ENCODE data around the gene GTF3C1.

Gene GTF3C1

GRCh38 chr16:27547134-27547533 is 2.6 kb downstream of the GTF3C1 start:
- peaks cover 9% of the 10 kb centered on the region for H3K36me3 ChIP-seq (replicated peaks; ENCODE audit: low read depth, low read length)
- H2AFZ ChIP-seq (ENCODE audit: low read depth, low read length), result no peak overlapping the region
- H3K27me3 ChIP-seq (ENCODE audit: low read depth, low read length), result no peaks in the 10 kb centered on the region
- H3K9ac ChIP-seq (ENCODE audit: low read length), result no peak overlapping the region
- H3K27ac ChIP-seq (ENCODE audit: low read length), result no peak overlapping the region
- H3K4me2 ChIP-seq (ENCODE audit: low read length), result no peak overlapping the region
- 0 out of 2 replicates have a peak, but pooled peaks cover 5% of the 10 kb centered on the region for H4K20me1 ChIP-seq (ENCODE audit: insufficient read depth, low read length)
- no peak for TF ChIP-seq CTCF (IDR thresholded peaks at IDR 0.05; ENCODE audit: low read depth, low read length)
- TF ChIP-seq EZH2phosphoT487 (IDR thresholded peaks at IDR 0.05; ENCODE audit: low read depth), result no peak
- no peak overlapping the region for H3K4me3 ChIP-seq (ENCODE audit: low read length)
- H3K4me1 ChIP-seq (ENCODE audit: low read length), result peaks cover 14% of the 10 kb centered on the region
- H3K9me3 ChIP-seq (ENCODE audit: insufficient read depth, low read length), result no peaks in the 10 kb centered on the region
- peaks cover 37% of the 10 kb centered on the region for H3K79me2 ChIP-seq (ENCODE audit: low read length)

GRCh38 chr16:27544671-27545070 is 5.0 kb downstream of the GTF3C1 start:
- no peak for TF ChIP-seq EZH2phosphoT487 (IDR thresholded peaks at IDR 0.05; ENCODE audit: low read depth)
- no peak for TF ChIP-seq CTCF (IDR thresholded peaks at IDR 0.05; ENCODE audit: low read depth, low read length)
- 0 out of 2 replicates have a peak, but pooled peaks cover 5% of the 10 kb centered on the region for H4K20me1 ChIP-seq (ENCODE audit: insufficient read depth, low read length)
- no peaks in the 10 kb centered on the region for H3K27me3 ChIP-seq (ENCODE audit: low read depth, low read length)
- H3K4me2 ChIP-seq (ENCODE audit: low read length), result no peak overlapping the region
- peaks cover 29% of the 10 kb centered on the region for H3K36me3 ChIP-seq (replicated peaks; ENCODE audit: low read depth, low read length)
- no peaks in the 10 kb centered on the region for H3K9me3 ChIP-seq (ENCODE audit: insufficient read depth, low read length)
- no peak overlapping the region for H3K4me3 ChIP-seq (ENCODE audit: low read length)
- no peak overlapping the region for H3K9ac ChIP-seq (ENCODE audit: low read length)
- no peak overlapping the region for H3K27ac ChIP-seq (ENCODE audit: low read length)
- H3K79me2 ChIP-seq (ENCODE audit: low read length), result peaks cover 26% of the 10 kb centered on the region
- no peak overlapping the region for H2AFZ ChIP-seq (ENCODE audit: low read depth, low read length)
- H3K4me1 ChIP-seq (ENCODE audit: low read length), result peaks cover 8% of the 10 kb centered on the region

- no peak overlapping the region for H3K9ac ChIP-seq (ENCODE audit: low read length)
- H3K9me3 ChIP-seq (ENCODE audit: insufficient read depth, low read length), result no peaks in the 10 kb centered on the region
- no peak overlapping the region for H3K4me2 ChIP-seq (ENCODE audit: low read length)
- no peak overlapping the region for H3K4me3 ChIP-seq (ENCODE audit: low read length)
- peaks cover 36% of the 10 kb centered on the region for H3K36me3 ChIP-seq (replicated peaks; ENCODE audit: low read depth, low read length)
- no peak overlapping the region for H3K27ac ChIP-seq (ENCODE audit: low read length)
- TF ChIP-seq EZH2phosphoT487 (IDR thresholded peaks at IDR 0.05; ENCODE audit: low read depth) (no peak), CTCF (IDR thresholded peaks at IDR 0.05; ENCODE audit: low read depth, low read length) (no peak)
- peaks cover 5% of the 10 kb centered on the region for H3K4me1 ChIP-seq (ENCODE audit: low read length)
- H3K79me2 ChIP-seq (ENCODE audit: low read length), result peaks cover 20% of the 10 kb centered on the region
- H4K20me1 ChIP-seq (ENCODE audit: insufficient read depth, low read length), result 0 out of 2 replicates have a peak, but pooled peaks cover 5% of the 10 kb centered on the region
- no peaks in the 10 kb centered on the region for H3K27me3 ChIP-seq (ENCODE audit: low read depth, low read length)
- H2AFZ ChIP-seq (ENCODE audit: low read depth, low read length), result no peak overlapping the region
Observed at GRCh38 chr16:27543801-27544200, 5.9 kb downstream of the GTF3C1 start.

GRCh38 chr16:27539636-27540035 is 10.1 kb downstream of the GTF3C1 start:
- H3K9ac ChIP-seq (ENCODE audit: low read length), result no peak overlapping the region
- no peaks in the 10 kb centered on the region for H3K79me2 ChIP-seq (ENCODE audit: low read length)
- no peak overlapping the region for H3K27ac ChIP-seq (ENCODE audit: low read length)
- TF ChIP-seq EZH2phosphoT487 (IDR thresholded peaks at IDR 0.05; ENCODE audit: low read depth), result no peak
- TF ChIP-seq CTCF (IDR thresholded peaks at IDR 0.05; ENCODE audit: low read depth, low read length), result no peak
- no peaks in the 10 kb centered on the region for H3K9me3 ChIP-seq (ENCODE audit: insufficient read depth, low read length)
- H3K4me3 ChIP-seq (ENCODE audit: low read length), result no peak overlapping the region
- H3K27me3 ChIP-seq (ENCODE audit: low read depth, low read length), result no peaks in the 10 kb centered on the region
- no peak overlapping the region for H2AFZ ChIP-seq (ENCODE audit: low read depth, low read length)
- no peaks in the 10 kb centered on the region for H3K4me1 ChIP-seq (ENCODE audit: low read length)
- peaks cover 54% of the 10 kb centered on the region for H3K36me3 ChIP-seq (replicated peaks; ENCODE audit: low read depth, low read length)
- no peak overlapping the region for H3K4me2 ChIP-seq (ENCODE audit: low read length)
- H4K20me1 ChIP-seq (ENCODE audit: insufficient read depth, low read length), result no peaks in the 10 kb centered on the region

Measured in OCI-LY3 (cell line).